GM12865 (cell line): Measurements from ENCODE around the gene CDKAL1.
A peak's percentile ranks its signal among the peaks of the same experiment; 100 is the strongest.

Experiments
- DNase-seq: peaks from one replicate; pipeline ENCODE4 v3.0.0; 2010; ENCODE audit warnings: low read depth
- H3K4me3 ChIP-seq: 2 replicates; pipeline ENCODE4 v1.5.1; 2011; ENCODE audit warnings: mild to moderate bottlenecking, low read depth, low read length, control low read depth
- CTCF ChIP-seq: IDR thresholded peaks from 2 replicates; pipeline ENCODE4 v1.5.1; 2011; ENCODE audit warnings: low read length, control low read depth, low read depth, inconsistent platforms; ENCODE audit not compliant: insufficient read depth; ENCODE audit errors: missing control alignments

The CDKAL1 gene

GRCh38 chr6:21204951-21205350, 670.7 kb downstream of the CDKAL1 start:
- TF ChIP-seq CTCF: no peak
- no peak for DNase-seq
- no peak overlapping the region for H3K4me3 ChIP-seq

GRCh38 chr6:21208081-21208795, 674.0 kb downstream of the CDKAL1 start:
- peak; percentile 50 for DNase-seq
- TF ChIP-seq CTCF: no peak

GRCh38 chr6:21208796-21209186, 674.5 kb downstream of the CDKAL1 start:
- H3K4me3 ChIP-seq: no peak overlapping the region
- no peak for DNase-seq
- TF ChIP-seq CTCF: no peak

More at GRCh38 chr6:21208081-21208795, 674.0 kb downstream of the CDKAL1 start:
- no peak overlapping the region for H3K4me3 ChIP-seq

GRCh38 chr6:21213492-21213891, 679.2 kb downstream of the CDKAL1 start:
- H3K4me3 ChIP-seq: no peak overlapping the region
- TF ChIP-seq CTCF: no peak
- peak; percentile 72 for DNase-seq

- DNase-seq: no peak
- H3K4me3 ChIP-seq: no peak overlapping the region
- no peak for TF ChIP-seq CTCF
Measured at GRCh38 chr6:21214738-21215448, 680.6 kb downstream of the CDKAL1 start.

- DNase-seq: no peak
- no peak overlapping the region for H3K4me3 ChIP-seq
- no peak for TF ChIP-seq CTCF
Measured at GRCh38 chr6:21219241-21219640, 685.0 kb downstream of the CDKAL1 start.

- no peak for DNase-seq
- H3K4me3 ChIP-seq: no peak overlapping the region
Measured at GRCh38 chr6:21219856-21220255, 685.6 kb downstream of the CDKAL1 start.

More at GRCh38 chr6:21219856-21220255, 685.6 kb downstream of the CDKAL1 start:
- no peak for TF ChIP-seq CTCF
